GOT3 (cell line): ENCODE measurements around the gene ADGRA1.

Experiments used
- DNase-seq: peaks from one replicate; lab custom pipeline; 2025; ENCODE audit warnings: mixed read lengths; lab: John Stamatoyannopoulos, UW

ADGRA1 gene

GRCh38 chr10:133178357-133179127, 90.8 kb downstream of the ADGRA1 start:
- DNase-seq: no peak

GRCh38 chr10:133179128-133179520, 91.4 kb downstream of the ADGRA1 start:
- no peak for DNase-seq

GRCh38 chr10:133179651-133180050, 91.9 kb downstream of the ADGRA1 start:
- no peak for DNase-seq

- no peak for DNase-seq
Observed at GRCh38 chr10:133180192-133180964, 92.7 kb downstream of the ADGRA1 start.

- DNase-seq: no peak
Observed at GRCh38 chr10:133180965-133181639, 93.4 kb downstream of the ADGRA1 start.
